WERI-Rb-1 (cell line): ENCODE results near the gene MSL3.

Experiments used
- DNase-seq: peaks from one replicate; pipeline ENCODE4 v3.0.0-alpha.2; 2020
- H3K27ac ChIP-seq: fragments of 250-450 bp; sonication (Bioruptor Pico); 2 replicates; pipeline ENCODE4 v1.5.1; 2020; ENCODE audit warnings: mild to moderate bottlenecking, moderate library complexity
- H3K27me3 ChIP-seq: fragments of 250-450 bp; sonication (Bioruptor Pico); 2 replicates; pipeline ENCODE4 v1.5.1; 2021; ENCODE audit warnings: mild to moderate bottlenecking, low read depth, moderate library complexity; ENCODE audit not compliant: insufficient read depth, severe bottlenecking
- H3K36me3 ChIP-seq: fragments of 250-450 bp; sonication (Bioruptor Pico); 2 replicates; pipeline ENCODE4 v1.5.1; 2020; ENCODE audit warnings: mild to moderate bottlenecking, moderate library complexity
- H3K4me3 ChIP-seq: 2 replicates; pipeline ENCODE4 v1.5.1; 2011; ENCODE audit warnings: low read depth, mild to moderate bottlenecking, control low read depth, low read length
- H3K9me3 ChIP-seq: fragments of 250-450 bp; sonication (Bioruptor Pico); 2 replicates; pipeline ENCODE4 v1.5.1; 2021; ENCODE audit warnings: mild to moderate bottlenecking, moderate library complexity; ENCODE audit not compliant: severe bottlenecking
- CTCF ChIP-seq: IDR thresholded peaks from 2 replicates; pipeline ENCODE4 v1.5.1; 2011; ENCODE audit warnings: low read depth, mild to moderate bottlenecking, control low read depth, inconsistent platforms, low read length

Gene MSL3

GRCh38 chrX:11789809-11790208 lies 31.8 kb downstream of the MSL3 start:
- Histone ChIP-seq H3K9me3 (no peaks in the 10 kb centered on the region), H3K27ac (no peak overlapping the region), H3K4me3 (no peak overlapping the region), H3K27me3 (peaks cover 5% of the 10 kb centered on the region), H3K36me3 (no peaks in the 10 kb centered on the region)
- DNase-seq: no peak
- no peak for TF ChIP-seq CTCF

GRCh38 chrX:11791090-11791489 lies 33.1 kb downstream of the MSL3 start:
- Histone ChIP-seq H3K4me3 (no peak overlapping the region), H3K36me3 (no peaks in the 10 kb centered on the region), H3K27ac (no peak overlapping the region), H3K27me3 (peaks cover 6% of the 10 kb centered on the region), H3K9me3 (no peaks in the 10 kb centered on the region)
- DNase-seq: no peak
- no peak for TF ChIP-seq CTCF

- H3K36me3 ChIP-seq: no peaks in the 10 kb centered on the region
- H3K27ac ChIP-seq: no peak overlapping the region
- H3K9me3 ChIP-seq: no peaks in the 10 kb centered on the region
- peaks cover 6% of the 10 kb centered on the region for H3K27me3 ChIP-seq
- TF ChIP-seq CTCF: no peak
- H3K4me3 ChIP-seq: no peak overlapping the region
- no peak for DNase-seq
Measured at GRCh38 chrX:11791537-11791936, 33.5 kb downstream of the MSL3 start.

- no peak overlapping the region for H3K4me3 ChIP-seq
Measured at GRCh38 chrX:11792461-11793421, 34.7 kb downstream of the MSL3 start.

GRCh38 chrX:11793734-11794133 lies 35.7 kb downstream of the MSL3 start:
- no peaks in the 10 kb centered on the region for H3K9me3 ChIP-seq
- no peak for DNase-seq
- peaks cover 17% of the 10 kb centered on the region for H3K27me3 ChIP-seq
- no peak overlapping the region for H3K4me3 ChIP-seq
- no peaks in the 10 kb centered on the region for H3K36me3 ChIP-seq
- no peak overlapping the region for H3K27ac ChIP-seq
- no peak for TF ChIP-seq CTCF

More at GRCh38 chrX:11792461-11793421, 34.7 kb downstream of the MSL3 start:
- H3K9me3 ChIP-seq: no peaks in the 10 kb centered on the region
- no peak for DNase-seq
- peaks cover 15% of the 10 kb centered on the region for H3K27me3 ChIP-seq
- H3K36me3 ChIP-seq: no peaks in the 10 kb centered on the region
- no peak for TF ChIP-seq CTCF
- H3K27ac ChIP-seq: no peak overlapping the region

- Histone ChIP-seq H3K9me3 (no peaks in the 10 kb centered on the region), H3K27me3 (peaks cover 56% of the 10 kb centered on the region), H3K36me3 (no peaks in the 10 kb centered on the region), H3K4me3 (no peak overlapping the region), H3K27ac (no peak overlapping the region)
- no peak for TF ChIP-seq CTCF
- no peak for DNase-seq
Measured at GRCh38 chrX:11813341-11813740, 55.3 kb downstream of the MSL3 start.
